H9 (cell line): Measurements from ENCODE around the gene LEMD1. TPM values are rescaled to one million over a fixed set of nuclear protein-coding genes. Genes with fewer than 3 reads are reported as not detected.

ENCODE experiments used
- DNase-seq: peaks from one replicate; pipeline ENCODE4 v3.0.0-alpha.2; 2017
- H2AFZ ChIP-seq: one replicate; pipeline ENCODE4 v1.6.1; 2013; ENCODE audit warnings: mild to moderate bottlenecking, low read length, control low read depth, moderate library complexity
- H2AK5ac ChIP-seq: 2 replicates; pipeline ENCODE4 v1.6.1; 2013; ENCODE audit warnings: low read length, control low read depth, mixed read lengths; ENCODE audit not compliant: insufficient read length
- H2BK120ac ChIP-seq: one replicate; pipeline ENCODE4 v1.6.1; 2013; ENCODE audit warnings: low read depth, mild to moderate bottlenecking, low read length, control low read depth, inconsistent platforms; ENCODE audit not compliant: poor library complexity, severe bottlenecking
- H2BK12ac ChIP-seq: 2 replicates; pipeline ENCODE4 v1.6.1; 2013; ENCODE audit warnings: low read length, control low read depth, mixed read lengths, low read depth; ENCODE audit not compliant: insufficient read length
- H2BK15ac ChIP-seq: 2 replicates; pipeline ENCODE4 v1.6.1; 2013; ENCODE audit warnings: low read depth, low read length, control low read depth
- H2BK20ac ChIP-seq: one replicate; pipeline ENCODE4 v1.6.1; 2013; ENCODE audit warnings: low read depth, mild to moderate bottlenecking, low read length, control low read depth, inconsistent platforms; ENCODE audit not compliant: poor library complexity, severe bottlenecking
- H2BK5ac ChIP-seq: 2 replicates; pipeline ENCODE4 v1.6.1; 2013; ENCODE audit warnings: low read length, control low read depth, mixed read lengths; ENCODE audit not compliant: insufficient read length
- H3K14ac ChIP-seq: 2 replicates; pipeline ENCODE4 v1.6.1; 2013; ENCODE audit warnings: low read length, control low read depth; ENCODE audit not compliant: insufficient read depth
- H3K18ac ChIP-seq: 2 replicates; pipeline ENCODE4 v1.6.1; 2013; ENCODE audit warnings: low read depth, mild to moderate bottlenecking, mixed read lengths, low read length, control low read depth; ENCODE audit not compliant: insufficient read length
- H3K23ac ChIP-seq: 2 replicates; pipeline ENCODE4 v1.6.1; 2013; ENCODE audit warnings: low read length, control low read depth, mixed read lengths, low read depth; ENCODE audit not compliant: insufficient read length
- H3K23me2 ChIP-seq: 2 replicates; pipeline ENCODE4 v1.6.1; 2013; ENCODE audit warnings: low read depth, mild to moderate bottlenecking, mixed read lengths, low read length, control low read depth; ENCODE audit not compliant: insufficient read length, poor library complexity, severe bottlenecking
- H3K27ac ChIP-seq: 2 replicates; pipeline ENCODE4 v1.5.1; 2013; ENCODE audit warnings: low read length, control low read depth, mixed read lengths, low read depth; ENCODE audit not compliant: insufficient read length
- H3K27me3 ChIP-seq: 2 replicates; pipeline ENCODE4 v1.6.1; 2013; ENCODE audit warnings: low read length, control low read depth, inconsistent platforms; ENCODE audit not compliant: insufficient read depth
- H3K4ac ChIP-seq: 2 replicates; pipeline ENCODE4 v1.6.1; 2013; ENCODE audit warnings: low read depth, mild to moderate bottlenecking, control low read depth, inconsistent platforms, low read length, moderate library complexity
- H3K4me1 ChIP-seq: 2 replicates; pipeline ENCODE4 v1.6.1; 2013; ENCODE audit warnings: low read length, control low read depth, inconsistent platforms; ENCODE audit not compliant: insufficient read depth
- H3K4me2 ChIP-seq: 2 replicates; pipeline ENCODE4 v1.6.1; 2013; ENCODE audit warnings: low read length, control low read depth, mixed read lengths; ENCODE audit not compliant: insufficient read length, insufficient read depth
- H3K56ac ChIP-seq: 2 replicates; pipeline ENCODE4 v1.6.1; 2013; ENCODE audit warnings: low read depth, mild to moderate bottlenecking, mixed read lengths, low read length, control low read depth; ENCODE audit not compliant: insufficient read length
- H3K79me1 ChIP-seq: 2 replicates; pipeline ENCODE4 v1.6.1; 2013; ENCODE audit warnings: low read depth, mild to moderate bottlenecking, moderate library complexity, low read length, control low read depth, inconsistent platforms; ENCODE audit not compliant: insufficient read depth, poor library complexity, severe bottlenecking
- H3K79me2 ChIP-seq: 2 replicates; pipeline ENCODE4 v1.6.1; 2013; ENCODE audit warnings: low read length, control low read depth, inconsistent platforms; ENCODE audit not compliant: insufficient read depth
- H3K9ac ChIP-seq: 2 replicates; pipeline ENCODE4 v1.6.1; 2013; ENCODE audit warnings: low read length, control low read depth, mixed read lengths; ENCODE audit not compliant: insufficient read length; ENCODE audit errors: extremely low read depth
- H3K9me3 ChIP-seq: one replicate; pipeline ENCODE4 v1.6.1; 2013; ENCODE audit warnings: low read depth, low read length, inconsistent platforms; ENCODE audit not compliant: control insufficient read depth
- H3T11ph ChIP-seq: one replicate; pipeline ENCODE4 v1.6.1; 2013; ENCODE audit warnings: mild to moderate bottlenecking, low read length, control low read depth, inconsistent platforms
- H4K20me1 ChIP-seq: one replicate; pipeline ENCODE4 v1.6.1; 2013; ENCODE audit not compliant: control insufficient read depth, insufficient read length, insufficient read depth
- H4K5ac ChIP-seq: 2 replicates; pipeline ENCODE4 v1.6.1; 2013; ENCODE audit warnings: low read depth, mild to moderate bottlenecking, mixed read lengths, low read length, control low read depth; ENCODE audit not compliant: insufficient read length
- H4K8ac ChIP-seq: replicated peaks from 2 replicates; pipeline ENCODE4 v1.6.1; 2013; ENCODE audit warnings: low read length, control low read depth, mixed read lengths, low read depth; ENCODE audit not compliant: insufficient read length
- H4K91ac ChIP-seq: 2 replicates; pipeline ENCODE4 v1.6.1; 2013; ENCODE audit warnings: low read depth, mild to moderate bottlenecking, moderate library complexity, mixed read lengths, low read length, control low read depth; ENCODE audit not compliant: insufficient read length
- H3K27ac Mint-ChIP-seq, 3 experiments: 2 replicates in 2 of 3; 3 replicates in 1 of 3; pipeline ENCODE4 v1.8.0; 2020 to 2021; ENCODE audit warnings: mixed read lengths in 3 of 3, mild to moderate bottlenecking in 1 of 3, moderate library complexity in 1 of 3
- H3K27me3 Mint-ChIP-seq: 2 replicates; pipeline ENCODE4 v1.8.0; 2021; ENCODE audit warnings: low read depth, mild to moderate bottlenecking, moderate library complexity, mixed read lengths
- H3K36me3 Mint-ChIP-seq, 3 experiments: 2 replicates in 2 of 3; 3 replicates in 1 of 3; pipeline ENCODE4 v1.8.0; 2020 to 2021; ENCODE audit warnings: low read depth in 3 of 3, mixed read lengths in 3 of 3; ENCODE audit not compliant: insufficient read depth in 1 of 3
- H3K4me1 Mint-ChIP-seq, 2 experiments: 2 replicates each; pipeline ENCODE4 v1.8.0; 2020; ENCODE audit warnings: mixed read lengths in 2 of 2
- H3K4me3 Mint-ChIP-seq, 2 experiments: 2 replicates in 1 of 2; 3 replicates in 1 of 2; pipeline ENCODE4 v1.8.0; 2020 to 2021; ENCODE audit warnings: mild to moderate bottlenecking in 2 of 2, mixed read lengths in 2 of 2, moderate library complexity in 1 of 2
- H3K9me3 Mint-ChIP-seq, 2 experiments: 2 replicates in 1 of 2; 3 replicates in 1 of 2; pipeline ENCODE4 v1.8.0; 2020; ENCODE audit warnings: mild to moderate bottlenecking in 2 of 2, mixed read lengths in 2 of 2, moderate library complexity in 1 of 2
- CTCF ChIP-seq: fragments of 200-600 bp; sonication (generic); conservative IDR thresholded peaks from 3 replicates; pipeline ENCODE4 v1.8.0; 2021; ENCODE audit warnings: antibody characterized with exemption, mild to moderate bottlenecking
- WGBS: extraction: QIAGEN DNeasy Blood & Tissue Kit; methylation state at CpG from one replicate; pipeline ENCODE4 v1.1.7; 2013; ENCODE audit warnings: missing lambda C conversion rate, low lambda C conversion rate, mixed read lengths; ENCODE audit not compliant: insufficient read length; ENCODE audit errors: extremely low coverage; 5-methylcytosine and 5-hydroxymethylcytosine counted together
- total RNA-seq: library from RNA; stranded (reverse); gene quantifications from 2 replicates; pipeline ENCODE4 v1.2.1, GENCODE V29; 2021

Gene LEMD1
- total RNA-seq, 1 experiment from 2014 or later, result 11.8 TPM

- Mint-ChIP-seq H3K4me3 (no peak overlapping the region), H3K27me3 (peaks cover 3% of the 10 kb centered on the region), H3K4me1 (peaks cover 43 to 46% of the 10 kb centered on the region in 2 experiments), H3K27ac (no peak overlapping the region; a peak in 1 of 7 replicates), H3K36me3 (no peaks in the 10 kb centered on the region; a peak in 1 of 7 replicates), H3K9me3 (no peaks in the 10 kb centered on the region)
- no peak overlapping the region for H4K91ac ChIP-seq
- H3K4me1 ChIP-seq, result peaks cover 10% of the 10 kb centered on the region; the same call in 1 of the 2 replicates
- H2BK120ac ChIP-seq, result no peak overlapping the region
- H3K4ac ChIP-seq, result no peak overlapping the region
- H2BK5ac ChIP-seq, result no peak overlapping the region
- no peak overlapping the region for H3K56ac ChIP-seq
- no peak overlapping the region for H2BK15ac ChIP-seq
- no peak overlapping the region for H3T11ph ChIP-seq
- no peaks in the 10 kb centered on the region for H3K27me3 ChIP-seq
- H2BK12ac ChIP-seq, result no peak overlapping the region
- WGBS, result no CpG with 5 or more reads among the region's 11 CpGs
- no peak overlapping the region for H4K5ac ChIP-seq
- H2BK20ac ChIP-seq, result no peak overlapping the region
- no peak overlapping the region for H3K14ac ChIP-seq
- TF ChIP-seq CTCF, result no peak
- H4K8ac ChIP-seq, result no peak overlapping the region
- H3K4me2 ChIP-seq, result no peak overlapping the region
- no peak overlapping the region for H3K23ac ChIP-seq
- H4K20me1 ChIP-seq, result no peaks in the 10 kb centered on the region
- no peaks in the 10 kb centered on the region for H3K79me2 ChIP-seq
- H3K18ac ChIP-seq, result no peak overlapping the region
- no peak overlapping the region for H2AFZ ChIP-seq
- no peak overlapping the region for H3K9ac ChIP-seq
- H2AK5ac ChIP-seq, result no peak overlapping the region
- no peak overlapping the region for H3K27ac ChIP-seq
- no peak for DNase-seq
- no peaks in the 10 kb centered on the region for H3K79me1 ChIP-seq
- H3K23me2 ChIP-seq, result no peaks in the 10 kb centered on the region
- no peaks in the 10 kb centered on the region for H3K9me3 ChIP-seq
Observed at GRCh38 chr1:205359771-205360565, 61.9 kb downstream of the LEMD1 start.
